Heart left ventricle (tissue), 16 donors: ENCODE results near the gene TUBE1. TPM values are rescaled to one million over a fixed set of nuclear protein-coding genes. Genes with fewer than 3 reads are reported as not detected.

Source experiments
- ATAC-seq, 4 donors: fragments of 200-7000 bp; cut with Tn5 transposase; one replicate each; pipeline ENCODE4 v1.9.1; 2020 to 2022; ENCODE audit warnings: moderate library complexity in 4 of 4, mild to moderate bottlenecking in 3 of 4, moderate number of reproducible peaks in 1 of 4
- DNase-seq, 5 donors: peaks; one replicate each; pipeline ENCODE4 v3.0.0-alpha.2; 2020
- H3K27ac ChIP-seq, 12 donors: fragments of 200-600 bp; sonication (generic) in 4 of 12; one replicate each; pipeline versions ENCODE4 v1.5.0 to v1.8.0; 2016 to 2022; ENCODE audit warnings: mild to moderate bottlenecking in 2 of 12
- H3K27me3 ChIP-seq, 9 donors: fragments of 200-600 bp; sonication (generic) in 2 of 9; one replicate each; pipeline versions ENCODE4 v1.5.1 to v1.8.0; 2016 to 2022; ENCODE audit warnings: mild to moderate bottlenecking in 3 of 9
- H3K36me3 ChIP-seq, 9 donors: fragments of 200-600 bp; sonication (generic) in 2 of 9; one replicate each; pipeline versions ENCODE4 v1.5.0 to v1.8.0; 2018 to 2022; ENCODE audit warnings: mild to moderate bottlenecking in 2 of 9
- H3K4me1 ChIP-seq, 12 donors: fragments of 200-600 bp; sonication (generic) in 4 of 12; one replicate each; pipeline versions ENCODE4 v1.5.0 to v1.8.0; 2016 to 2022; ENCODE audit warnings: mild to moderate bottlenecking in 3 of 12
- H3K4me3 ChIP-seq, 12 donors: fragments of 200-600 bp; sonication (generic) in 4 of 12; one replicate each; pipeline versions ENCODE4 v1.5.0 to v1.8.0; 2017 to 2022; ENCODE audit warnings: mild to moderate bottlenecking in 9 of 12, moderate library complexity in 4 of 12
- H3K9me3 ChIP-seq, 12 donors: fragments of 200-600 bp; sonication (generic) in 4 of 12; one replicate each; pipeline versions ENCODE4 v1.5.0 to v1.8.0; 2016 to 2022; ENCODE audit warnings: mild to moderate bottlenecking in 1 of 12
- POLR2A ChIP-seq, 2 donors: fragments of 450-650 bp; IDR thresholded peaks; one replicate each; pipeline ENCODE4 v1.6.1; 2017; ENCODE audit warnings: antibody characterized with exemption in 2 of 2, mild to moderate bottlenecking in 2 of 2, moderate library complexity in 2 of 2
- WGBS, 4 donors: extraction: QIAGEN DNeasy Blood & Tissue Kit in 2 of 4; methylation state at CpG; one replicate each; pipeline versions ENCODE4 v1.1.5 to v1.1.7; 2013 to 2018; 5-methylcytosine and 5-hydroxymethylcytosine counted together
- intact Hi-C, 10 donors: fragments of 100-400 bp; cut with DNase I; formaldehyde crosslinking; loops; one replicate each; pipeline versions ENCODE4 v1.11.1 to v1.14.2; 2022
- polyA plus RNA-seq, 2 donors: library from polyadenylated mRNA; stranded (reverse); fragments of 200-250 nt; gene quantifications; one replicate each; pipeline ENCODE4 v1.2.3, GENCODE V29; 2013
- total RNA-seq, 9 donors: library from RNA; depleted of rRNA in 2 of 9; stranded (reverse); fragments of >200 nt in 2 of 9; fragmentation: NEBNext Ultra II Directional in 3 of 9; extraction: Animal tissue kit (Norgen Biotek cat#: 25700) in 3 of 9; gene quantifications; one replicate each; pipeline versions ENCODE4 v1.1.0 to v1.2.4, GENCODE V29; 2016 to 2023
- TF ChIP-seq, protein P1 (sequence below), 12 donors: fragments of 200-600 bp; sonication (generic) in 4 of 12; IDR thresholded peaks; one replicate each; pipeline versions ENCODE4 v1.5.0 to v1.8.0; 2018 to 2022; ENCODE audit warnings: antibody characterized with exemption in 12 of 12, mild to moderate bottlenecking in 5 of 12
- donor health status: ischemic (EF 13 %, LVEDD 7.1; RV severe dilation, severe dysfunction).
- donor health status: healthy with polysubstance abuse.
- donor health status: DM: no; HTN: yes; CAD: no.
- donor health status: DM: no; HTN: no; CAD: no.
- donor health status: ischemic (EF 25% LVEDD 6.9; RV normal size, moderate dysfunction).
- donor health status: ischemic (EF 25% LVEDD 5.7; RV mildly dilated, moderate dysfunction).
- donor health status: healthy.
- donor health status: DM: yes; HTN: yes; CAD: no.
- donor health status: ischemic (EF 35%, LVEDD 5.7; RV mildly dilated, moderate dysfunction).
- donor health status: nonischemic (EF 11% LVEDD 7.7; RV severe dilation, severe dysfunction).
- donor health status: DM: yes; HTN: yes; CAD: no.
- donor health status: PGD.
- donor health status: ischemic (EF 29% LVEDD 5.4; RV normal size, mild dysfunction).
- donor health status: nonischemic (EF 23%, LVEDD 6.1; RV moderate dilation, normal function).

The TUBE1 gene
- total and polyA plus RNA-seq, 11 donors, result 10.1 to 33.2 (median 23.3) TPM

DNA sequence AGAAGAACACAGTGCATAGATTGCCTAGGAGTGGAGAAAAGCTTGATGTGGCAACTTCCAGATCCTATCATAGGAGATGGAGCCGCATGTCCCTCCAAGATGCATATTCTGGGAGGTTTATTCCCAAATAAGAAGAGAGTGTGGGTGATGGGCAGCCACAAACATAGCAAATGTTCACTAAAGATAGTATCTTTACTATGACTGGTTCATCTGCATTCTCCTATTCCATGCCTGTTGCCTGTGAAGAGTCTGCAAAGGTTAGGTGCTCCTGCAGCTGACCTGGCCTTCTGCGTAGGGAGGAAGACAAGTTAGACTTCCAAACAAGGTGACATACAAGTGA is 47.9 kb downstream of the TUBE1 start:
- WGBS, 4 donors, result 71 to 100% (median 86%) methylated on average over 2 of the region's 2 CpGs
- TF ChIP-seq POLR2A (IDR thresholded peaks at IDR 0.05), result no peak
- TF ChIP-seq, protein P1, sequence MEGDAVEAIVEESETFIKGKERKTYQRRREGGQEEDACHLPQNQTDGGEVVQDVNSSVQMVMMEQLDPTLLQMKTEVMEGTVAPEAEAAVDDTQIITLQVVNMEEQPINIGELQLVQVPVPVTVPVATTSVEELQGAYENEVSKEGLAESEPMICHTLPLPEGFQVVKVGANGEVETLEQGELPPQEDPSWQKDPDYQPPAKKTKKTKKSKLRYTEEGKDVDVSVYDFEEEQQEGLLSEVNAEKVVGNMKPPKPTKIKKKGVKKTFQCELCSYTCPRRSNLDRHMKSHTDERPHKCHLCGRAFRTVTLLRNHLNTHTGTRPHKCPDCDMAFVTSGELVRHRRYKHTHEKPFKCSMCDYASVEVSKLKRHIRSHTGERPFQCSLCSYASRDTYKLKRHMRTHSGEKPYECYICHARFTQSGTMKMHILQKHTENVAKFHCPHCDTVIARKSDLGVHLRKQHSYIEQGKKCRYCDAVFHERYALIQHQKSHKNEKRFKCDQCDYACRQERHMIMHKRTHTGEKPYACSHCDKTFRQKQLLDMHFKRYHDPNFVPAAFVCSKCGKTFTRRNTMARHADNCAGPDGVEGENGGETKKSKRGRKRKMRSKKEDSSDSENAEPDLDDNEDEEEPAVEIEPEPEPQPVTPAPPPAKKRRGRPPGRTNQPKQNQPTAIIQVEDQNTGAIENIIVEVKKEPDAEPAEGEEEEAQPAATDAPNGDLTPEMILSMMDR (IDR thresholded peaks at IDR 0.05), result no peak
- Histone ChIP-seq H3K4me1 (peaks cover 0 to 46% (median 5%) of the 10 kb centered on the region in 12 donors), H3K9me3 (no peaks in the 10 kb centered on the region), H3K27me3 (no peaks in the 10 kb centered on the region), H3K36me3 (no peaks in the 10 kb centered on the region), H3K27ac (no peak overlapping the region), H3K4me3 (no peak overlapping the region)
- DNase-seq (no peak), ATAC-seq (no peak)
- intact Hi-C loops, result no loop called here

DNA sequence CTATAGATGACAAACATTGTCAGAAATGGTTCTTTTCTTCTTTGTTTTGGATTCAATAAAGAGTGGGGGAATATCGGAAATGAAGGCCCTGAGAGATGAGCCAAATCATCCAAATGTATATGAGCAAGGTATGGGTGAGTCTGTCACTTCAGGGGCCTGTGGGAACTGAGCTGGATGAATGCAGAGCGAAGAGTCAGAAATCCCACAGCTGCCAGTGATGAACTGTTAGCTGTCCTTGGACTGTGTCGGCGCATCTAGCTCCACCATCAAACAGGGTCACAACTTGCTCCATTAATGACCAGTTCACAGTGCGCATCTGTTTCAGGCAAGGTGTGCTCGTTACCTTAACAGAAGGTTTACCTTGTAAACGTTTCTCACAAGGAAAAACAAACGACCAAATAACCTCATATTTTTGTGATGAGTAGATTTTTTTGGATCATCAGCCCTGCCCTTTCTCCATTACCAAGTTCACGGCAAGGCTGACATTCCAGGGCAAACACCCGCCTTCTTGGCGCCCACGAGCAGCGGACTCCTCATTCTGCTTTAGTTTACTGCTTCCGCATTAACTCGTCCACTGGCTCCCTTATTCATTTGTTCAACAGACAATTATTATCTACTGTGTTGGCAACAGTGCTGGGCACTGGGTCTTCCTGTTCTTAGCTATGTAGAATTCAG is 48.4 kb downstream of the TUBE1 start:
- no peaks in the 10 kb centered on the region for H3K27me3 ChIP-seq
- ATAC-seq, result no peak
- no peak for TF ChIP-seq POLR2A (IDR thresholded peaks at IDR 0.05)
- TF ChIP-seq, protein P1 (IDR thresholded peaks at IDR 0.05), result no peak
- H3K4me3 ChIP-seq, result no peak overlapping the region
- no peak for DNase-seq
- H3K9me3 ChIP-seq, result no peaks in the 10 kb centered on the region
- intact Hi-C loops, result no loop called here
- H3K36me3 ChIP-seq, result no peaks in the 10 kb centered on the region
- peaks cover 0 to 44% (median 5%) of the 10 kb centered on the region in 12 donors for H3K4me1 ChIP-seq
- H3K27ac ChIP-seq, result peak overlapping the region in 9 of 12 donors; percentile 37 to 88 (median 65)
- WGBS, 4 donors, result 92 to 95% (median 93%) methylated on average over 15 of the region's 15 CpGs

DNA sequence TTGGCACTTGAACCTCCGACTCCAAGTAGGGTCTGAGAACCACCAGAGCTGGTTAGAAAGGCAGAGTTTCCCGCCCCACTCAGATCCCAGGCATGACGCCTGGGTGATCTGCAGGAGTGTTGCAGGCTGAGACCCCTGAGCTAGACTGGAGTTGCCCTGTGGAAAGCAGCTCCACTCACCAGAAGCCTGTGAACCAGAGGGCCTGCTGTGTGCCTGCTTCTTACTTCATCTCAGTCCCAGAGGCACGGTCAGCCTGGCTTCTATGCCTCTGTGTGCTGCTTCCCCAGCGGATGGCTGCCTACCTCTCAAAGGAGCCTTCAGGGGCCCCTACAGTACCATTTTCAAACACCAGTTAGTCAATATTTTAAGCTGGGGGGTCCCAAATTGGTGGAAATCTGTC is 49.0 kb downstream of the TUBE1 start:
- DNase-seq (no peak), ATAC-seq (no peak)
- intact Hi-C loops, result no loop called here
- Histone ChIP-seq H3K4me3 (no peak overlapping the region), H3K27me3 (no peaks in the 10 kb centered on the region), H3K27ac (peak overlapping the region in 11 of 12 donors; percentile 1 to 88 (median 55)), H3K9me3 (no peaks in the 10 kb centered on the region), H3K4me1 (peaks cover 0 to 41% (median 5%) of the 10 kb centered on the region in 12 donors), H3K36me3 (no peaks in the 10 kb centered on the region)
- WGBS, 4 donors, result 79 to 87% (median 86%) methylated on average over 5 of the region's 5 CpGs
- TF ChIP-seq, protein P1 (IDR thresholded peaks at IDR 0.05), result no peak
- no peak for TF ChIP-seq POLR2A (IDR thresholded peaks at IDR 0.05)

DNA sequence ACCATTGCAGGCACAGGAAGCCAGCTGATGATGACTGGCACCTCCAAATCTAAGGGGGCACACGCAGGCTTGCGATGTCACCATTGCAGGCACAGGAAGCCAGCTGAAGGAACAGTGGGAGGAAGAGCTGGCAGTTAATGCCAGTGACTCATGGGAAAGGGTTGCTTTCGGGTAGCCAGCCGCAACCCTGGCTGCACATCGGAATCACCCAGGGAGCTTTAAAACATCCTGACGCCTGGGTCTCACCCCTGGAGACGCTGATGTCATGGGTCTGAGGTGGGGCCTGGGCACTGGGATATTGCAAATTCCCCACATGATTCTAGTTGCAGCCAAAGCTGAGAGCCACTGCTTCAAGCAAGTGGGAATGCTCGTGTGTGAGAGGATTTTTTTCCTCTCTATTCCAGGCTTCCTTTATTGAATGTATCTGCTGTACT is 49.5 kb downstream of the TUBE1 start:
- ATAC-seq, result peak; percentile 14 to 85 (median 75)
- no peaks in the 10 kb centered on the region for H3K9me3 ChIP-seq
- intact Hi-C loops, result no loop called here
- H3K4me1 ChIP-seq, result peaks cover 0 to 41% (median 5%) of the 10 kb centered on the region in 12 donors
- no peaks in the 10 kb centered on the region for H3K36me3 ChIP-seq
- no peaks in the 10 kb centered on the region for H3K27me3 ChIP-seq
- TF ChIP-seq, protein P1 (IDR thresholded peaks at IDR 0.05), result no peak
- no peak for TF ChIP-seq POLR2A (IDR thresholded peaks at IDR 0.05)
- H3K27ac ChIP-seq, result peak overlapping the region in 10 of 12 donors; percentile 37 to 88 (median 60)
- H3K4me3 ChIP-seq, result no peak overlapping the region
- 60 to 73% (median 67%) methylated on average over 6 to 8 of the region's 8 CpGs for WGBS, 4 donors
- DNase-seq, result peak in 4 of 5 donors; percentile 35 to 73 (median 52)
